WTC11 (cell line): ENCODE data around the gene ABTB2. TPM values are rescaled to one million over a fixed set of nuclear protein-coding genes. Genes with fewer than 3 reads are reported as not detected.

Experiments
- ATAC-seq: fragments of 200-7000 bp; cut with Tn5 transposase; 2 replicates; pipeline ENCODE4 v1.10.0; 2021; ENCODE audit warnings: mild to moderate bottlenecking, moderate library complexity
- CTCF ChIA-PET: fragments of 300-600 bp; sonication (Branson Sonifier 250); formaldehyde crosslinking; loops from one replicate; lab custom pipeline; 2021; ENCODE audit warnings: antibody characterized with exemption; lab: Charles Lee
- POLR2A ChIA-PET: fragments of 350-600 bp; sonication (Branson Sonifier 250); formaldehyde crosslinking; loops from one replicate; lab custom pipeline; 2021; ENCODE audit warnings: antibody characterized with exemption; lab: Charles Lee
- DNase-seq: peaks from one replicate; pipeline ENCODE4 v3.0.0; 2021; ENCODE audit warnings: low spot score
- H3K27ac Mint-ChIP-seq: 2 replicates; pipeline ENCODE4 v1.8.0; 2021; ENCODE audit warnings: mixed read lengths
- H3K27me3 Mint-ChIP-seq: 2 replicates; pipeline ENCODE4 v1.8.0; 2021; ENCODE audit warnings: low read depth, mild to moderate bottlenecking, moderate library complexity, mixed read lengths
- H3K36me3 Mint-ChIP-seq: 2 replicates; pipeline ENCODE4 v1.8.0; 2021; ENCODE audit warnings: mixed read lengths
- H3K4me1 Mint-ChIP-seq: 2 replicates; pipeline ENCODE4 v1.8.0; 2022; ENCODE audit warnings: mixed read lengths
- H3K4me3 Mint-ChIP-seq: 2 replicates; pipeline ENCODE4 v1.8.0; 2021; ENCODE audit warnings: mild to moderate bottlenecking, moderate library complexity, mixed read lengths
- H3K9me3 Mint-ChIP-seq: 2 replicates; pipeline ENCODE4 v1.8.0; 2021; ENCODE audit warnings: mixed read lengths
- CTCF ChIP-seq: fragments of 200-600 bp; IDR thresholded peaks from 2 replicates; pipeline ENCODE4 v1.8.0; 2022; ENCODE audit warnings: antibody characterized with exemption
- E2F5 ChIP-seq: sonication (generic); formaldehyde crosslinking; IDR thresholded peaks from 2 replicates; pipeline ENCODE4 v1.8.1; 2022; ENCODE audit warnings: mild to moderate bottlenecking, moderate library complexity, missing genetic modification reagents
- FOXP4 ChIP-seq: sonication (generic); formaldehyde crosslinking; IDR thresholded peaks from 2 replicates; pipeline ENCODE4 v1.8.0; 2022; ENCODE audit warnings: mild to moderate bottlenecking, missing genetic modification reagents
- IRF1 ChIP-seq: sonication (generic); formaldehyde crosslinking; IDR thresholded peaks from 2 replicates; pipeline ENCODE4 v1.8.0; 2023; ENCODE audit warnings: missing genetic modification reagents
- IRF2 ChIP-seq: sonication (generic); formaldehyde crosslinking; IDR thresholded peaks from 2 replicates; pipeline ENCODE4 v1.8.0; 2022; ENCODE audit warnings: low read depth, missing genetic modification reagents, borderline replicate concordance
- KAT7 ChIP-seq: sonication (generic); formaldehyde crosslinking; IDR thresholded peaks from 2 replicates; pipeline ENCODE4 v1.8.1; 2023; ENCODE audit warnings: missing genetic modification reagents, mild to moderate bottlenecking, borderline replicate concordance
- MYBL2 ChIP-seq: sonication (generic); formaldehyde crosslinking; IDR thresholded peaks from 2 replicates; pipeline ENCODE4 v1.8.1; 2023; ENCODE audit warnings: mild to moderate bottlenecking, moderate library complexity, missing genetic modification reagents
- OVOL2 ChIP-seq: fragments of 250-450 bp; sonication (Bioruptor Pico); IDR thresholded peaks from 2 replicates; pipeline ENCODE4 v1.9.0; 2021; ENCODE audit warnings: mild to moderate bottlenecking, borderline replicate concordance
- PRRX2 ChIP-seq: fragments of 250-450 bp; sonication (Bioruptor Pico); IDR thresholded peaks from 2 replicates; pipeline ENCODE4 v1.8.0; 2021; ENCODE audit warnings: mild to moderate bottlenecking
- RORB ChIP-seq: fragments of 250-450 bp; sonication (Bioruptor Pico); IDR thresholded peaks from 2 replicates; pipeline ENCODE4 v1.9.0; 2021; ENCODE audit warnings: mild to moderate bottlenecking
- SMAD4 ChIP-seq: sonication (generic); formaldehyde crosslinking; IDR thresholded peaks from 2 replicates; pipeline ENCODE4 v1.8.0; 2022; ENCODE audit warnings: mild to moderate bottlenecking, missing genetic modification reagents
- TP53 ChIP-seq: sonication (generic); formaldehyde crosslinking; IDR thresholded peaks from 2 replicates; pipeline ENCODE4 v1.8.1; 2023; ENCODE audit warnings: mild to moderate bottlenecking, missing genetic modification reagents
- ZBTB21 ChIP-seq: sonication (generic); formaldehyde crosslinking; IDR thresholded peaks from 2 replicates; pipeline ENCODE4 v1.8.1; 2023; ENCODE audit warnings: mild to moderate bottlenecking, missing genetic modification reagents, borderline replicate concordance
- ZNF138 ChIP-seq: sonication (generic); formaldehyde crosslinking; conservative IDR thresholded peaks from 2 replicates; pipeline ENCODE4 v1.8.1; 2022; ENCODE audit warnings: mild to moderate bottlenecking, moderate library complexity, missing genetic modification reagents
- ZNF232 ChIP-seq: sonication (generic); formaldehyde crosslinking; IDR thresholded peaks from 2 replicates; pipeline ENCODE4 v1.8.0; 2022; ENCODE audit warnings: mild to moderate bottlenecking, missing genetic modification reagents
- ZNF317 ChIP-seq: sonication (generic); formaldehyde crosslinking; IDR thresholded peaks from 2 replicates; pipeline ENCODE4 v1.8.1; 2023; ENCODE audit warnings: low read depth, mild to moderate bottlenecking, moderate library complexity, missing genetic modification reagents, borderline replicate concordance
- ZNF396 ChIP-seq: fragments of 250-450 bp; sonication (Bioruptor Pico); IDR thresholded peaks from 2 replicates; pipeline ENCODE4 v1.8.0; 2021; ENCODE audit warnings: mild to moderate bottlenecking, moderate library complexity, borderline replicate concordance
- ZNF416 ChIP-seq: fragments of 250-450 bp; sonication (Bioruptor Pico); IDR thresholded peaks from 2 replicates; pipeline ENCODE4 v1.9.0; 2021; ENCODE audit warnings: mild to moderate bottlenecking, inconsistent platforms
- ZNF425 ChIP-seq: fragments of 250-450 bp; sonication (Bioruptor Pico); conservative IDR thresholded peaks from 2 replicates; pipeline ENCODE4 v1.9.0; 2021; ENCODE audit warnings: mild to moderate bottlenecking
- ZNF512 ChIP-seq: sonication (generic); formaldehyde crosslinking; IDR thresholded peaks from 2 replicates; pipeline ENCODE4 v1.8.1; 2022; ENCODE audit warnings: missing genetic modification reagents, borderline replicate concordance
- total RNA-seq: library from RNA; stranded (reverse); gene quantifications from 3 replicates; pipeline ENCODE4 v1.2.3, GENCODE V29; 2021
- TF ChIP-seq, protein P1 (sequence below): sonication (generic); formaldehyde crosslinking; IDR thresholded peaks from 2 replicates; pipeline ENCODE4 v1.8.0; 2022; ENCODE audit warnings: mild to moderate bottlenecking, missing genetic modification reagents

ABTB2 gene
- total RNA-seq, 1 experiment from 2014 or later: 12.8 TPM

DNA sequence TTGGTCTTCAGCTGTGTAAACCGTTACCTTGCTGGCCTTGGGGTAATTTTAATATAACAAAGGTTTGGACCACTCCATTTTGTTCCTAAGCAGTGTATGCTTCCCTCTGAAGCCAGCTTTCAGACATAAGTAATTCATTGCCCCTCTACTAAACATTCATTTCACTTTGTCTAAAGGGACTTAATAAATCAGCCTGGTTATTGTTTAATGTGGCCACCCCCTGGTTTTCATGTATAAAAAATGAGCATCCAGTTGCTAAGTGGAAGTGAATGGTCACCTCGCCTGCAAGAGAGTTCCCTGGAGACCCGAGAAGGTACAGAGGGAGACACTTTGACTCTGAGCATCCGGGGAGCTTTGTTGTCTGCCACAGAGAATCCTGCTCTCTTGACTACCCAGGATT, 3.9 kb downstream of the ABTB2 start:
- ChIA-PET POLR2A (no interaction called here), CTCF (interaction anchor here (6.0 kb wide), 1 partner anchor 181 kb away, joined by 236 read pairs; no protein-coding TSS in a partner anchor)
- no peaks in the 10 kb centered on the region for H3K9me3 Mint-ChIP-seq
- H3K27ac Mint-ChIP-seq: no peak overlapping the region
- TF ChIP-seq, protein P1, sequence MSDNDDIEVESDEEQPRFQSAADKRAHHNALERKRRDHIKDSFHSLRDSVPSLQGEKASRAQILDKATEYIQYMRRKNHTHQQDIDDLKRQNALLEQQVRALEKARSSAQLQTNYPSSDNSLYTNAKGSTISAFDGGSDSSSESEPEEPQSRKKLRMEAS (CRISPR knock-in tag): no peak
- TF ChIP-seq PRRX2 (CRISPR knock-in tag): no peak
- TF ChIP-seq FOXP4 (CRISPR knock-in tag): no peak
- no peak for TF ChIP-seq ZNF425
- no peak for TF ChIP-seq KAT7 (CRISPR knock-in tag)
- no peak for TF ChIP-seq RORB (CRISPR knock-in tag)
- TF ChIP-seq CTCF: no peak
- TF ChIP-seq ZBTB21 (CRISPR knock-in tag): no peak
- TF ChIP-seq ZNF138 (CRISPR knock-in tag): no peak
- no peak for TF ChIP-seq ZNF396 (CRISPR knock-in tag)
- no peak for TF ChIP-seq ZNF232
- no peak for TF ChIP-seq ZNF512 (CRISPR knock-in tag)
- TF ChIP-seq IRF2 (CRISPR knock-in tag): no peak
- no peak for TF ChIP-seq E2F5
- DNase-seq (no peak), ATAC-seq (no peak)
- peaks cover 23% of the 10 kb centered on the region for H3K4me1 Mint-ChIP-seq
- no peaks in the 10 kb centered on the region for H3K36me3 Mint-ChIP-seq
- no peak overlapping the region for H3K4me3 Mint-ChIP-seq
- peaks cover 36% of the 10 kb centered on the region for H3K27me3 Mint-ChIP-seq

DNA sequence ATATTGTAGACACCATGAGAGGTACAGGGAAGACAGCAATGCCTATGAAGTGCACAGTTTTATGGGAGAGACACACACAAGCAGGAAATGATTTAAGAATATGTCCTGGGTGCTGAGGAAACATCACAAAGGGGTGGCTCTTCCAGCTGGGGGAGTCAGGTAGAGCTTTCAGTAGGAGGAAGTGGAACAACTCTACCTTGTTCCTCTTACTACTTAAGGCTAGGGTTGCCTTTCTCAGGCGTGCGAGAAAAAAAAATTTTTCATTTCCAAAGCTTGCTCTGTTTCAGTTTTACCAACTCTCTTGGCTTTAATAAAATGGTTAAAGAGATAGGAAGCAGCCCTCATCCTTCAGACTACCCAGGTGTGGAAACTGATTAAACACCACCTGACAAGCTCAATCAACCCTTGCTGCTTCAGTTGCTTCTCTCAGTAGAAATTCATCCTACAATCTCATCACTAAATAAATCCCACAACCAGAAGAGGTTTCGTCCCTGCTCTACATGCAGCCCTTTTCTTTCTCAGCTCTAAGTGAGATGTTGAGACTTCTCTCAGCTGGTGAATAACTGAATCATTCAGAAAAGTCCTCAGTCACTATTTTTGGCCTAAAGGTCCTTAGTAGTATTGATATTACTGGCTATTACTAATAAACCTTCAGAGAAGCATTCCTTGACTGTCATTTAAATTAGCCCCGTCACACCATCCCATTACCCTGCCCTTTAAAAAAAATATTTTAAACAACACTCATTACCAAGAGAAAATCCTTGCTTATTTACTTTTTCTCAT, 5.9 kb downstream of the ABTB2 start:
- no peaks in the 10 kb centered on the region for H3K36me3 Mint-ChIP-seq
- H3K4me3 Mint-ChIP-seq: no peak overlapping the region
- H3K27me3 Mint-ChIP-seq: peaks cover 28% of the 10 kb centered on the region
- ATAC-seq: no peak
- no peaks in the 10 kb centered on the region for H3K9me3 Mint-ChIP-seq
- H3K4me1 Mint-ChIP-seq: peaks cover 23% of the 10 kb centered on the region
- DNase-seq: no peak
- H3K27ac Mint-ChIP-seq: no peak overlapping the region
- TF ChIP-seq ZNF317 (CRISPR knock-in tag): no peak
- no peak for TF ChIP-seq ZNF416 (CRISPR knock-in tag)
- no peak for TF ChIP-seq MYBL2 (CRISPR knock-in tag)
- no peak for TF ChIP-seq SMAD4 (CRISPR knock-in tag)
- no peak for TF ChIP-seq IRF1 (CRISPR knock-in tag)
- TF ChIP-seq OVOL2 (CRISPR knock-in tag): no peak
- TF ChIP-seq TP53 (CRISPR knock-in tag): no peak
- TF ChIP-seq, all 79 proteins: peak for 0
- POLR2A ChIA-PET: no interaction called here
- CTCF ChIA-PET: interaction anchor here (5.5 kb wide), 1 partner anchor 178 kb away, joined by 30 read pairs; no protein-coding TSS in a partner anchor
